Breast epithelium (tissue), 4 donors: ENCODE measurements around the gene CEACAM6. TPM values are rescaled to one million over a fixed set of nuclear protein-coding genes. Genes with fewer than 3 reads are reported as not detected.
A peak's percentile ranks its signal among the peaks of the same experiment; 100 is the strongest.

Experiments
- DNase-seq, 2 donors: peaks; one replicate each; pipeline ENCODE4 v3.0.0-alpha.2; 2019; ENCODE audit warnings: low spot score in 2 of 2
- H3K27ac ChIP-seq, 2 donors: fragments of 200-600 bp; sonication (generic) in 1 of 2; one replicate each; pipeline ENCODE4 v1.5.1; 2016 to 2019; ENCODE audit warnings: mild to moderate bottlenecking in 1 of 2
- H3K27me3 ChIP-seq, 2 donors: fragments of 200-600 bp; sonication (generic) in 1 of 2; one replicate each; pipeline versions ENCODE4 v1.5.1 to v1.6.0; 2017 to 2019; ENCODE audit warnings: control low read depth in 1 of 2, mild to moderate bottlenecking in 1 of 2
- H3K36me3 ChIP-seq: fragments of 200-600 bp; one replicate; pipeline ENCODE4 v1.5.1; 2019
- H3K4me1 ChIP-seq, 2 donors: fragments of 200-600 bp; sonication (generic); one replicate each; pipeline ENCODE4 v1.5.1; 2016 to 2019; ENCODE audit warnings: control low read depth in 1 of 2
- H3K4me3 ChIP-seq, 3 donors: fragments of 200-600 bp; sonication (generic); 1 replicate in 2 of 3; 2 replicates in 1 of 3; pipeline ENCODE4 v1.5.1; 2016 to 2019; ENCODE audit warnings: mild to moderate bottlenecking in 3 of 3, moderate library complexity in 2 of 3
- H3K9me3 ChIP-seq, 2 donors: fragments of 200-600 bp; sonication (generic) in 1 of 2; one replicate each; pipeline ENCODE4 v1.5.1; 2016 to 2019; ENCODE audit warnings: control low read depth in 1 of 2
- POLR2A ChIP-seq: fragments of 450-650 bp; IDR thresholded peaks from one replicate; pipeline ENCODE4 v1.6.1; 2016; ENCODE audit warnings: antibody characterized with exemption, mild to moderate bottlenecking, moderate library complexity
- POLR2AphosphoS5 ChIP-seq, 3 donors: sonication (generic); formaldehyde crosslinking; IDR thresholded peaks; one replicate each; pipeline ENCODE4 v1.6.1; 2017; ENCODE audit warnings: antibody characterized with exemption in 3 of 3
- intact Hi-C: fragments of 100-400 bp; cut with DNase I; formaldehyde crosslinking; loops from one replicate; pipeline ENCODE4 v1.15.1; 2023; ENCODE audit warnings: low total_unique reads
- total RNA-seq, 3 donors: library from RNA; depleted of rRNA; stranded (reverse); fragments of >200 nt; gene quantifications; one replicate each; pipeline ENCODE4 v1.1.0, GENCODE V29; 2016
- TF ChIP-seq, protein P1 (sequence below), 3 donors: fragments of 450-650 bp; IDR thresholded peaks; one replicate each; pipeline ENCODE4 v1.5.1; 2016 to 2017; ENCODE audit warnings: antibody characterized with exemption in 3 of 3, mild to moderate bottlenecking in 3 of 3, moderate library complexity in 3 of 3

Gene CEACAM6
- total RNA-seq, 3 donors from 2014 or later: 1.0 to 6.9 TPM; not detected in 1

DNA sequence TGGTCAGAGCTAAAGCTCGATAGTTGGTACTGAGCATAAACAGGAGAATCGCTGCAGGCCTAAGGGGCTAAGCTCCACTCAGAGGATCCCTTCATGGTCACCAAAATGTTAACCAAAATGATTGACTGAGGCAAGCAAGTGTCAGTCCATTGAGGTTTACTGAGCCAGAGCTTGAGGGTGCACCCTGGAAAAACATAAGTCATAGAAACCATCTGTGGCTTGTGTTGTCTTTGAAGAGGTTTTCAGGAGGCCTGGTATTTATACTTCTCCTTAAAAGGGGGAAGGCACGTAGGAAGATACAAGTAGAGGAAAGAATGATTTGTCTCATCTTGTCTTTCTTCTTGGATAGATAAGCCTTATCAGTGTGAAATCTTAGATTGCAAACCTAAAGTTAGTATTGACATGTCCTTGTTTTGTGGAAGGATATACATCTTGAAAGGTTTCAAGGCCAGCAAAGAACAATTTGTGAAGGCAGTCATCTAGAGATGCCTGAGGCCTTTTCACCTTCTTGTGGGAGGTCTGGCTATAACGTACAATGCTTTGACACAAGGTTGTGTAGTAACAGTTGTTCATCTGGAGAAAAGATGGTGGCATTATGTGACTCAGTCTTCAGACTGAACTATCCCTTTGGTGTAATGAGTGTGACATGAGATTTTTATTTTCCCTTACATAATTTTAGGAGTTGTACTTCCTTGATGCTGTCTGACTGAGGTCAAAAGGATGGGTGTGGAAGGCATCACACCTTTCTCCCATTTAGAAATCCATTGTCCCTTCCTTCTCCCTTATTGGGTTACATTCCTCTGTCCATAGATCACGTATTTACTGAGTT lies 14.7 kb upstream of the CEACAM6 start:
- intact Hi-C loops: no loop called here
- no peaks in the 10 kb centered on the region for H3K4me1 ChIP-seq
- no peak for DNase-seq
- H3K27ac ChIP-seq: no peak overlapping the region
- no peaks in the 10 kb centered on the region for H3K36me3 ChIP-seq
- no peak overlapping the region for H3K4me3 ChIP-seq
- H3K9me3 ChIP-seq: no peaks in the 10 kb centered on the region
- TF ChIP-seq POLR2A (no peak), POLR2AphosphoS5 (IDR thresholded peaks at IDR 0.05) (no peak)
- TF ChIP-seq, protein P1, sequence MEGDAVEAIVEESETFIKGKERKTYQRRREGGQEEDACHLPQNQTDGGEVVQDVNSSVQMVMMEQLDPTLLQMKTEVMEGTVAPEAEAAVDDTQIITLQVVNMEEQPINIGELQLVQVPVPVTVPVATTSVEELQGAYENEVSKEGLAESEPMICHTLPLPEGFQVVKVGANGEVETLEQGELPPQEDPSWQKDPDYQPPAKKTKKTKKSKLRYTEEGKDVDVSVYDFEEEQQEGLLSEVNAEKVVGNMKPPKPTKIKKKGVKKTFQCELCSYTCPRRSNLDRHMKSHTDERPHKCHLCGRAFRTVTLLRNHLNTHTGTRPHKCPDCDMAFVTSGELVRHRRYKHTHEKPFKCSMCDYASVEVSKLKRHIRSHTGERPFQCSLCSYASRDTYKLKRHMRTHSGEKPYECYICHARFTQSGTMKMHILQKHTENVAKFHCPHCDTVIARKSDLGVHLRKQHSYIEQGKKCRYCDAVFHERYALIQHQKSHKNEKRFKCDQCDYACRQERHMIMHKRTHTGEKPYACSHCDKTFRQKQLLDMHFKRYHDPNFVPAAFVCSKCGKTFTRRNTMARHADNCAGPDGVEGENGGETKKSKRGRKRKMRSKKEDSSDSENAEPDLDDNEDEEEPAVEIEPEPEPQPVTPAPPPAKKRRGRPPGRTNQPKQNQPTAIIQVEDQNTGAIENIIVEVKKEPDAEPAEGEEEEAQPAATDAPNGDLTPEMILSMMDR (IDR thresholded peaks at IDR 0.05): no peak
- peaks cover 0 to 2% of the 10 kb centered on the region in 2 donors for H3K27me3 ChIP-seq

DNA sequence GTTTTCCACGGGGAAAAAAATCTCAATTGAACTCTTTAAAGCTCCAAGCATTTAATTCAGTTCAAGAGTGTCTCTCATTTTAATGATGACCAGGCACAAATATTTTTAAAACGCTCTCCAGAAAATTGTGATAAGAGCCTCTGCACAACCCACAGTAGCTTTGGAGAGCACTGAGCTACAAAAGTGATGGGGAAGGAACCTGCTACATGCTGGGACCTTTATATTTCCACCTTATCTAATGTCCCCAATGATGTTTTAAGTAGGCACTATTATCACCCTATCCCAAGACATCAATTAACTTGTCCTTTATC lies 14.1 kb upstream of the CEACAM6 start:
- no peak for DNase-seq
- TF ChIP-seq POLR2AphosphoS5 (IDR thresholded peaks at IDR 0.05): no peak
- no peak for TF ChIP-seq POLR2A
- TF ChIP-seq, protein P1 (IDR thresholded peaks at IDR 0.05): no peak
- Histone ChIP-seq H3K9me3 (no peaks in the 10 kb centered on the region), H3K4me1 (no peaks in the 10 kb centered on the region), H3K36me3 (no peaks in the 10 kb centered on the region), H3K4me3 (no peak overlapping the region), H3K27ac (no peak overlapping the region), H3K27me3 (peaks cover 0 to 5% of the 10 kb centered on the region in 2 donors)
- intact Hi-C loops: no loop called here

GRCh38 chr19:41744850-41745249 lies 10.5 kb upstream of the CEACAM6 start:
- Histone ChIP-seq H3K9me3 (no peaks in the 10 kb centered on the region), H3K4me1 (no peaks in the 10 kb centered on the region), H3K36me3 (no peaks in the 10 kb centered on the region), H3K4me3 (no peak overlapping the region), H3K27me3 (peaks cover 0 to 9% of the 10 kb centered on the region in 2 donors), H3K27ac (no peak overlapping the region)
- intact Hi-C loops: no loop called here
- TF ChIP-seq POLR2AphosphoS5 (IDR thresholded peaks at IDR 0.05): no peak
- TF ChIP-seq, protein P1 (IDR thresholded peaks at IDR 0.05): no peak
- TF ChIP-seq POLR2A: no peak
- no peak for DNase-seq

- Histone ChIP-seq H3K9me3 (no peaks in the 10 kb centered on the region), H3K27me3 (peaks cover 0 to 9% of the 10 kb centered on the region in 2 donors), H3K4me3 (no peak overlapping the region), H3K36me3 (no peaks in the 10 kb centered on the region), H3K27ac (no peak overlapping the region), H3K4me1 (no peaks in the 10 kb centered on the region)
- TF ChIP-seq POLR2A (no peak), POLR2AphosphoS5 (IDR thresholded peaks at IDR 0.05) (no peak)
- TF ChIP-seq, protein P1 (IDR thresholded peaks at IDR 0.05): no peak
- no peak for DNase-seq
- intact Hi-C loops: no loop called here
Observed at GRCh38 chr19:41745756-41746155, 9.6 kb upstream of the CEACAM6 start.

- Histone ChIP-seq H3K4me1 (no peaks in the 10 kb centered on the region), H3K4me3 (no peak overlapping the region), H3K27me3 (peaks cover 0 to 9% of the 10 kb centered on the region in 2 donors), H3K36me3 (no peaks in the 10 kb centered on the region), H3K9me3 (no peaks in the 10 kb centered on the region), H3K27ac (no peak overlapping the region)
- DNase-seq: no peak
- TF ChIP-seq POLR2A: no peak
- no peak for TF ChIP-seq POLR2AphosphoS5 (IDR thresholded peaks at IDR 0.05)
- TF ChIP-seq, protein P1 (IDR thresholded peaks at IDR 0.05): peak in 2 of 3 donors; percentile 49 to 50
- intact Hi-C loops: no loop called here
Observed at GRCh38 chr19:41746593-41747227, 8.6 kb upstream of the CEACAM6 start.
